HCT116 (cell line): ENCODE results near the gene PPP2R2D. TPM values are rescaled to one million over a fixed set of nuclear protein-coding genes. Genes with fewer than 3 reads are reported as not detected.

Source experiments
- ATAC-seq: fragments of 200-7000 bp; cut with Tn5 transposase; 2 replicates; pipeline ENCODE4 v1.9.1; 2020; ENCODE audit warnings: mild to moderate bottlenecking, moderate library complexity
- BruUV-seq: library from RNA; stranded (reverse); fragments of 400-500 nt; replicated peaks from 2 replicates; lab custom pipeline; 2021; lab: Mats Ljungman, UMichigan
- CTCF ChIA-PET: fragments of 300-600 bp; sonication (Branson Sonifier 250); formaldehyde crosslinking; loops from one replicate; lab custom pipeline; 2021; ENCODE audit warnings: antibody characterized with exemption; lab: Charles Lee
- POLR2A ChIA-PET: fragments of 300-600, 350-600 bp; sonication (Branson Sonifier 250); formaldehyde crosslinking; loops from one replicate; lab custom pipeline; 2021; ENCODE audit warnings: antibody characterized with exemption; lab: Charles Lee
- RAD21 ChIA-PET, 2 experiments: fragments of 300-600 bp; sonication (Branson Sonifier 250); formaldehyde crosslinking; loops; one replicate each; lab custom pipeline; 2023; ENCODE audit warnings: low total read pairs in 2 of 2; ENCODE audit not compliant: uncharacterized antibody in 2 of 2, unreplicated experiment in 2 of 2, low non-redundant PET in 1 of 2; lab: Charles Lee
- DNase-seq: peaks from one replicate; pipeline ENCODE4 v3.0.0-alpha.2; 2010; ENCODE audit warnings: low read depth, low spot score
- H2AFZ ChIP-seq: fragments of 200-600 bp; shearing (Covaris generic), sonication (generic); 2 replicates; pipeline ENCODE4 v1.6.1; 2017; ENCODE audit warnings: low read depth, mixed run types, mixed read lengths, antibody characterized with exemption, low read length; ENCODE audit not compliant: poor library complexity, severe bottlenecking
- H3K27ac ChIP-seq: 2 replicates; pipeline ENCODE4 v1.5.1; 2012; ENCODE audit warnings: low read depth, low read length
- H3K27me3 ChIP-seq: fragments of 200-600 bp; sonication (generic); 2 replicates; pipeline ENCODE4 v1.6.1; 2016; ENCODE audit warnings: mixed run types, low read length, mixed read lengths; ENCODE audit not compliant: insufficient read depth
- H3K36me3 ChIP-seq, 2 experiments: fragments of 200-500 bp in 1 of 2; fragments of 200-600 bp in 1 of 2; sonication (Bioruptor generic) in 1 of 2; sonication (generic) in 1 of 2; 2 replicates each; pipeline versions ENCODE4 v1.5.1 to v1.6.1; 2014 to 2016; ENCODE audit warnings: low read length in 2 of 2, inconsistent platforms in 1 of 2, mixed read lengths in 1 of 2, mixed run types in 1 of 2; ENCODE audit not compliant: insufficient read depth in 2 of 2, control insufficient read depth in 1 of 2
- H3K4me1 ChIP-seq, 2 experiments: fragments of 200-600 bp in 1 of 2; sonication (generic) in 1 of 2; 2 replicates each; pipeline versions ENCODE4 v1.5.1 to v1.6.1; 2012 to 2017; ENCODE audit warnings: low read length in 2 of 2, inconsistent platforms in 1 of 2, mild to moderate bottlenecking in 1 of 2, mixed read lengths in 1 of 2, mixed run types in 1 of 2, moderate library complexity in 1 of 2; ENCODE audit not compliant: insufficient read depth in 2 of 2, control insufficient read depth in 1 of 2
- H3K4me2 ChIP-seq: fragments of 200-600 bp; sonication (generic); 2 replicates; pipeline ENCODE4 v1.6.1; 2017; ENCODE audit warnings: mixed run types, low read length, mixed read lengths
- H3K4me3 ChIP-seq, 2 experiments: fragments of 200-600 bp in 1 of 2; sonication (generic) in 1 of 2; replicated peaks in 1 of 2; 2 replicates each; pipeline ENCODE4 v1.5.1; 2011 to 2016; ENCODE audit warnings: low read length in 2 of 2, control low read depth in 1 of 2, low read depth in 1 of 2, mild to moderate bottlenecking in 1 of 2, mixed read lengths in 1 of 2, mixed run types in 1 of 2
- H3K79me2 ChIP-seq: fragments of 200-600 bp; sonication (generic); 2 replicates; pipeline ENCODE4 v1.6.1; 2017; ENCODE audit warnings: mild to moderate bottlenecking, mixed run types, low read length, moderate library complexity, mixed read lengths; ENCODE audit not compliant: insufficient read depth
- H3K9ac ChIP-seq: fragments of 200-600 bp; sonication (generic); 2 replicates; pipeline ENCODE4 v1.6.1; 2016; ENCODE audit warnings: low read length, mixed read lengths
- H3K9me2 ChIP-seq: fragments of 200-600 bp; sonication (generic), shearing (Covaris generic); 2 replicates; pipeline ENCODE4 v1.6.1; 2017; ENCODE audit warnings: mixed run types, mild to moderate bottlenecking, moderate library complexity; ENCODE audit not compliant: insufficient read depth
- H3K9me3 ChIP-seq, 2 experiments: fragments of 200-500 bp in 1 of 2; fragments of 200-600 bp in 1 of 2; sonication (Bioruptor generic) in 1 of 2; sonication (generic) in 1 of 2; 2 replicates each; pipeline ENCODE4 v1.6.1; 2014 to 2017; ENCODE audit warnings: low read length in 2 of 2, mixed read lengths in 2 of 2, inconsistent platforms in 1 of 2, low read depth in 1 of 2, mild to moderate bottlenecking in 1 of 2, mixed run types in 1 of 2, moderate library complexity in 1 of 2; ENCODE audit not compliant: control insufficient read depth in 1 of 2, insufficient read depth in 1 of 2
- H4K20me1 ChIP-seq: fragments of 200-600 bp; sonication (generic), shearing (Covaris generic); 2 replicates; pipeline ENCODE4 v1.6.1; 2017; ENCODE audit warnings: mixed run types, mild to moderate bottlenecking, moderate library complexity; ENCODE audit not compliant: insufficient read depth
- CBX3 ChIP-seq: IDR thresholded peaks from 2 replicates; pipeline ENCODE4 v1.6.1; 2012; ENCODE audit warnings: low read depth
- ELF1 ChIP-seq: IDR thresholded peaks from 2 replicates; pipeline ENCODE4 v1.6.1; 2012; ENCODE audit warnings: low read depth, borderline replicate concordance
- EZH2phosphoT487 ChIP-seq: fragments of 200-600 bp; IDR thresholded peaks from 2 replicates; pipeline ENCODE4 v1.6.1; 2018; ENCODE audit warnings: antibody characterized with exemption, borderline replicate concordance
- JUND ChIP-seq: IDR thresholded peaks from 2 replicates; pipeline ENCODE4 v1.6.1; 2012
- MAX ChIP-seq: IDR thresholded peaks from 2 replicates; pipeline ENCODE4 v1.6.1; 2012
- POLR2A ChIP-seq: IDR thresholded peaks from 2 replicates; pipeline ENCODE4 v1.7.0; 2011; ENCODE audit warnings: borderline replicate concordance; ENCODE audit not compliant: insufficient read depth, insufficient read length; ENCODE audit errors: extremely low read depth
- SIN3A ChIP-seq: IDR thresholded peaks from 2 replicates; pipeline ENCODE4 v1.6.1; 2012; ENCODE audit warnings: low read depth
- SRF ChIP-seq: IDR thresholded peaks from 2 replicates; pipeline ENCODE4 v1.6.1; 2012; ENCODE audit warnings: low read depth
- TCF7L2 ChIP-seq: IDR thresholded peaks from 2 replicates; pipeline ENCODE4 v1.7.0; 2011; ENCODE audit warnings: borderline replicate concordance, inconsistent platforms; ENCODE audit not compliant: insufficient read depth, insufficient read length; ENCODE audit errors: extremely low read depth
- ZBTB33 ChIP-seq: IDR thresholded peaks from 2 replicates; pipeline ENCODE4 v1.6.1; 2011; ENCODE audit warnings: mild to moderate bottlenecking, low read length, moderate library complexity; ENCODE audit not compliant: insufficient replicate concordance; ENCODE audit errors: extremely low read depth
- intact Hi-C: fragments of 100-400 bp; cut with micrococcal nuclease; formaldehyde crosslinking; loops from 2 replicates; pipeline ENCODE4 v1.10.0; 2022
- total RNA-seq: library from RNA; stranded (reverse); gene quantifications from one replicate; pipeline ENCODE4 v1.2.1, GENCODE V29; 2021; ENCODE audit not compliant: unreplicated experiment
- TF ChIP-seq, protein P1 (sequence below), 3 experiments: fragments of 200-600 bp in 1 of 3; sonication (generic) in 1 of 3; IDR thresholded peaks in 2 of 3; conservative IDR thresholded peaks in 1 of 3; 2 replicates each; pipeline ENCODE4 v1.5.1; 2012 to 2017; ENCODE audit warnings: low read depth in 2 of 3, low read length in 2 of 3, antibody characterized with exemption in 1 of 3, borderline replicate concordance in 1 of 3, control low read depth in 1 of 3, mild to moderate bottlenecking in 1 of 3, mixed read lengths in 1 of 3, mixed run types in 1 of 3, moderate library complexity in 1 of 3; ENCODE audit not compliant: insufficient read depth in 1 of 3

Gene PPP2R2D
- total RNA-seq, 1 experiment from 2014 or later: 18.1 TPM

DNA sequence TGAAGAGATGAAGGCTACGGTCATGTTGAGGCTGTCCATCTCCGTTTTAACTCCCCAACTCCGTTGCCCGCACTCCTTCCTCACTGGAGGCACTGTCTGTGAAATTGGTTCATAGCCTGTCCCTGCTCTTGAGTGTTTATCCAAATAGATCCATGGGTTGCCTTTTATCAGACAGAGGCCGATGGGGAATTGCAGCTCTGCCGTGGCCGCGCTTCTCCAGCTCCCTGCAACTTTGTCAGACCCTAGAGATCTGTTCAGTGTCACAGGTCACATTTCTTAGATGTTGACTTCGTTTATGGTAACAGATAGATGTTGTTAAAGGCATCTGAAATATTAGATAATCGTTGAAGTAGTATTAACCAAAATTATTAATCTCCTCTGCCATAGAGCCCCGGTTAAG lies 14.7 kb downstream of the PPP2R2D start:
- ChIA-PET RAD21 (no interaction called here), POLR2A (no interaction called here), CTCF (no interaction called here)
- ATAC-seq (no peak), DNase-seq (no peak)
- Histone ChIP-seq H3K79me2 (peaks cover 60% of the 10 kb centered on the region), H2AFZ (no peak overlapping the region), H3K9me3 (no peaks in the 10 kb centered on the region), H3K4me2 (no peak overlapping the region), H3K9ac (no peak overlapping the region), H4K20me1 (no peaks in the 10 kb centered on the region), H3K36me3 (no peaks in the 10 kb centered on the region), H3K4me3 (no peak overlapping the region), H3K9me2 (no peaks in the 10 kb centered on the region), H3K27ac (no peak overlapping the region), H3K27me3 (no peaks in the 10 kb centered on the region), H3K4me1 (peaks cover 0 to 14% of the 10 kb centered on the region in 2 experiments; a peak in 2 of 4 replicates)
- no peak for TF ChIP-seq ZBTB33
- no peak for TF ChIP-seq ELF1
- TF ChIP-seq EZH2phosphoT487: no peak
- no peak for TF ChIP-seq POLR2A
- TF ChIP-seq, protein P1, sequence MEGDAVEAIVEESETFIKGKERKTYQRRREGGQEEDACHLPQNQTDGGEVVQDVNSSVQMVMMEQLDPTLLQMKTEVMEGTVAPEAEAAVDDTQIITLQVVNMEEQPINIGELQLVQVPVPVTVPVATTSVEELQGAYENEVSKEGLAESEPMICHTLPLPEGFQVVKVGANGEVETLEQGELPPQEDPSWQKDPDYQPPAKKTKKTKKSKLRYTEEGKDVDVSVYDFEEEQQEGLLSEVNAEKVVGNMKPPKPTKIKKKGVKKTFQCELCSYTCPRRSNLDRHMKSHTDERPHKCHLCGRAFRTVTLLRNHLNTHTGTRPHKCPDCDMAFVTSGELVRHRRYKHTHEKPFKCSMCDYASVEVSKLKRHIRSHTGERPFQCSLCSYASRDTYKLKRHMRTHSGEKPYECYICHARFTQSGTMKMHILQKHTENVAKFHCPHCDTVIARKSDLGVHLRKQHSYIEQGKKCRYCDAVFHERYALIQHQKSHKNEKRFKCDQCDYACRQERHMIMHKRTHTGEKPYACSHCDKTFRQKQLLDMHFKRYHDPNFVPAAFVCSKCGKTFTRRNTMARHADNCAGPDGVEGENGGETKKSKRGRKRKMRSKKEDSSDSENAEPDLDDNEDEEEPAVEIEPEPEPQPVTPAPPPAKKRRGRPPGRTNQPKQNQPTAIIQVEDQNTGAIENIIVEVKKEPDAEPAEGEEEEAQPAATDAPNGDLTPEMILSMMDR (IDR thresholded peaks at IDR 0.05 in 2 of 3, conservative IDR thresholded peaks at IDR 0.05 in 1 of 3; ENCODE audit: borderline replicate concordance in 1 of 3, insufficient read depth in 1 of 3, low read depth in 2 of 3, low read length in 2 of 3): no peak
- TF ChIP-seq SRF: no peak
- TF ChIP-seq TCF7L2: no peak
- TF ChIP-seq CBX3: no peak
- no peak for TF ChIP-seq SIN3A
- TF ChIP-seq JUND: no peak
- no peak for TF ChIP-seq MAX
- BruUV-seq: no TSS peak
- intact Hi-C loops: no loop called here
